Right cardiac atrium (tissue), 5 donors: ENCODE results near the gene CENPT. TPM values are rescaled to one million over a fixed set of nuclear protein-coding genes. Genes with fewer than 3 reads are reported as not detected.
"Not testable (repeated sequence)": the region's sequence is repeated elsewhere in the genome, so short reads cannot be mapped to it uniquely, and the experiment has no call there.

Experiments
- ATAC-seq, 2 donors: fragments of 200-7000 bp; cut with Tn5 transposase; one replicate each; pipeline versions ENCODE4 v1.8.0 to v1.9.1; 2020; ENCODE audit warnings: moderate library complexity in 2 of 2, mild to moderate bottlenecking in 1 of 2
- DNase-seq, 3 donors: peaks; one replicate each; pipeline ENCODE4 v3.0.0-alpha.2; 2020
- H3K27ac ChIP-seq: one replicate; pipeline ENCODE4 v1.5.1; 2013; ENCODE audit warnings: mild to moderate bottlenecking, low read length, control low read depth, moderate library complexity
- H3K27me3 ChIP-seq: one replicate; pipeline ENCODE4 v1.6.1; 2013; ENCODE audit not compliant: control insufficient read depth, insufficient read depth
- H3K4me1 ChIP-seq: one replicate; pipeline ENCODE4 v1.6.1; 2013; ENCODE audit warnings: low read length; ENCODE audit not compliant: control insufficient read depth, insufficient read depth
- H3K4me3 ChIP-seq: one replicate; pipeline ENCODE4 v1.5.1; 2013; ENCODE audit warnings: low read length, control low read depth
- H3K9me3 ChIP-seq: one replicate; pipeline ENCODE4 v1.6.1; 2013; ENCODE audit warnings: low read length; ENCODE audit not compliant: control insufficient read depth
- WGBS: extraction: QIAGEN DNeasy Blood & Tissue Kit; methylation state at CpG from one replicate; pipeline ENCODE4 v1.1.7; 2013; 5-methylcytosine and 5-hydroxymethylcytosine counted together
- intact Hi-C, 4 donors: fragments of 100-400 bp; cut with DNase I; formaldehyde crosslinking; loops; one replicate each; pipeline versions ENCODE4 v1.11.0 to v1.14.0; 2022 to 2023
- polyA plus RNA-seq: library from polyadenylated mRNA; stranded (reverse); fragments of 200-250 nt; gene quantifications from one replicate; pipeline ENCODE4 v1.2.3, GENCODE V29; 2013
- total RNA-seq, 4 donors: library from RNA; stranded (reverse); fragmentation: NEBNext Ultra II Directional; extraction: Animal tissue kit (Norgen Biotek cat#: 25700); gene quantifications; one replicate each; pipeline ENCODE4 v1.2.1, GENCODE V29; 2021
- donor health status: healthy with polysubstance abuse.
- donor health status: DM: no; HTN: yes; CAD: no.
- donor health status: DM: no; HTN: no; CAD: no.
- donor health status: DM: no; HTN: yes; CAD: no; lungs with severe emphysema.
- donor health status: DM: yes; HTN: yes; CAD: no.

Gene CENPT
- total and polyA plus RNA-seq, 5 donors: 24.3 to 29.0 (median 26.7) TPM

DNA sequence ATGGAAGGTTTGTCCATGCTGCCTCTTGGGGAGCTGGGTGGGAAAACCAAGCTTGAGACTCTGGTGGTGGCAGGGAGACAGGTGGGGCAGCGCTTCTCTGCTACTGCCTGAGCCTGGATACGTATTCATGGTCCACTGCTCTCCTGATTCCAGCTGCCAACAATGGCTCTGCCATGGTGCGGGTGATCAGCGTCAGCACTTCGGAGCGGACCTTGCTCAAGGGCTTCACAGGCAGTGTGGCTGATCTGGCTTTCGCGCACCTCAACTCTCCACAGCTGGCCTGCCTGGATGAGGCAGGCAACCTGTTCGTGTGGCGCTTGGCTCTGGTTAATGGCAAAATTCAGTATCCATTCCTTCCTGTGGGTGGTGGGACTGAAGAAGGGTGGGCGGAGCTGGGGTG, 29.6 kb upstream of the CENPT start:
- DNase-seq (peak in 1 of 3 donors; percentile 8), ATAC-seq (no peak)
- Histone ChIP-seq H3K9me3 (no peaks in the 10 kb centered on the region), H3K27ac (no peak overlapping the region), H3K27me3 (no peaks in the 10 kb centered on the region), H3K4me3 (no peak overlapping the region), H3K4me1 (peaks cover 9% of the 10 kb centered on the region)
- intact Hi-C loops: no loop called here
- 93% methylated on average over 11 of the region's 11 CpGs for WGBS

DNA sequence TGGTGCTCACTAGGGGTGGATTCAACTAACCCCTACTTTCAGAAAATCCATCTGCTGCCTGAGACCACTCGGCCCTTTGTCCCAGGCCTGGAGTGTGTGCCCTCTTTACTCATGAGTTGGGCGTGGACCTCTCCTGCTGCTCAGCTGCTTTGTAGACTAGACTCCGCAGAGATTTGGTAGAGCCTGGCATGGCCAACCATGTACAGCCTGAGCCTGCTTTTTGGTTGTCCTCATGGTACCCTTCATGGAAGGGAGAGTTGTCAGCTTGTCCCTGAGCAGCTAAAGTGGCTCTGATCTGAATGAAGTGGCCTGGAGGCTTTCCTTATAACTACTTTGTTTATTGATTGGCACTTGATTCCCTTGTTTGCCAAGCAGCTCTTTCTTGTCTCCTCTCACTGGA, 26.9 kb upstream of the CENPT start:
- DNase-seq (peak in 1 of 3 donors; percentile 35), ATAC-seq (no peak)
- 68% methylated on average over 3 of the region's 3 CpGs for WGBS
- Histone ChIP-seq H3K4me1 (peaks cover 9% of the 10 kb centered on the region), H3K9me3 (no peaks in the 10 kb centered on the region), H3K27ac (no peak overlapping the region), H3K4me3 (no peak overlapping the region), H3K27me3 (no peaks in the 10 kb centered on the region)
- intact Hi-C loops: no loop called here

DNA sequence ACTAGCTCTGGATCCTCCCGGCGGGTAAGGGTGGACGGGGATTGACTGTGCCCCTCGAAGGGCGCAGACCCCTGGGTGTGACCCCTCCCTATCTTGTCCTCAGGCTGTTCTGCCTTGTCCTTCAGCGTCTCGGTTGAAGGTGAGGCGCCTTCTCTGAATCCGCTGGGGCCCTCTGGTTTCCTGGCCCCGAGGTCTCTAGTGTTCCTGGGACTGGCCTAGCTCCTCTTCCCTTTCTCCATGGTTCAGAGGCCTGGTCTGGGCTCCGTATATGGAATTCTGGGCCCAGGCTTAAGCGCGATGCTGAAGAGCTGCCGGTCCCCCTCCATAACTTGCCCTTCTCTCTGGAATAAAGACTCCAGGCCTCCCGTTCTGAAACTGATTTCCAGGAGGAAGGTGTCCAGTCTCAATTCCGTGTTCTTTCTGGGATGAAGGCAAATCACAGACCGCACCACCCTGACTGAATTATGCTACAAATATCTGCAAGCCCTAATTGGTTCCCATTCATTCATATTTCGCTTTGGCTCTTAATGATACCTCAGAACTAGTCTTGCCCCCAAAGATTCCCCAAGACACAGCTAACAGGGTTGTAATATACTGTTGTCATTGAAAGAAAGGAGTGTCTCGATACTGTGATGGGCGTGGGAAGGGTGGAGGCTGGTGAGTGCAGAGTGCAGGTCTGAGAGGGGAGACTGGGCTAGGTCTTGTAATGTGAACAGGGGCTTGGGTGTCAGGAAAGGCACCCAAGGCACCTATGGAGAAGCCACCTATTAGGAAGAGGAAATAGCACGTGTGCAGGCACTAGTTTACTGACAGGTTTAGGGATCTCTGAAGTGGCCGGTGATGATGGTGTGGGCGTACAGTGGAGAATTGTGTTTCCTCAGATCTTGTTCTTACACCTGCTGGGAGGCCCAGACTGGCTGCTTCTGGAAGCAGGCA, 26.2 kb upstream of the CENPT start:
- Histone ChIP-seq H3K9me3 (no peaks in the 10 kb centered on the region), H3K27me3 (no peaks in the 10 kb centered on the region), H3K4me3 (peak overlapping the region; percentile 85), H3K4me1 (peaks cover 9% of the 10 kb centered on the region), H3K27ac (peak overlapping the region; percentile 61)
- 14% methylated on average over 23 of the region's 23 CpGs for WGBS
- ATAC-seq (no peak), DNase-seq (no peak)
- intact Hi-C loops: no loop called here

DNA sequence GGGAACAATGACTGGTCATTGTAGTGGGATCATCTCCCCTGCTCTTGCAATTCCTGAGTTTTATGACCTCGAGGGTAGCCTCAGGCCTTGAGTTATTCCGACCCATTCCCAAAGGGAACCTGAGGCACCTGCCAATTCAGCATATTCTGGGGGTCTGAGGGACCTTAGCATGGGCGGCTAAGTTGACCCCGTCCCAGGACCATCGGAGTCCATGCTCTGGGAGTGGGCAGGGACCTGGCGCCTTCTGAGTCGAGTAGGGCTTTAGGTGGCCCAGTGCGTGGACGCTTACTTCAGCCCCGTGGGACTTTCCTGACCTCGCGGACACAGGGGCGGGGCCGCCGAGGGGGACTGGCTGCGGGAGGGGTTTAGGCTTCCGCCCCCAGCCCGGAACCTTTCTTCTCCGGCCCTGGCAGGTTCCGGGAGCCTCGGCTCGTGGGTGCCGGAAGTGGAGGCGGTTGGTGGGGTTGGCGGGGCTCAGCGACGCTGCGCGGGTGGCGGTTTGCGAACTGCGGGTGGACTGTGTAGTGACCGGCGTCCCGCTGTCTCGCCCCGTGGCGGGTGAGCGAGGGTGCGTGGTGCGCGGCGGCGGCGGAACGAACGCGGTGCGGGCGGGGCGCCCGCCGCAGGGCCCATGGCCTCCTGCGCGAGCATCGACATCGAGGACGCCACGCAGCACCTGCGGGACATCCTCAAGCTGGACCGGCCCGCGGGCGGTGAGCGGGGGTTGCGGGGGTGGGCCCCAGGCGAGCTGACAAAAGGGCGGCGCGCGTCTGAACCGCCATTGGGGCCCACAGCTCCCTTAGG, 25.3 kb upstream of the CENPT start, which contains the start of gene EDC4:
Gene EDC4, plus strand, starts transcription at position 422 of the 804 bp plus-strand sequence. Its CDS starts 210 bp downstream, at position 632.
- H3K27ac ChIP-seq: peak within 1 kb of the TSS; percentile 61
- peaks cover 9% of the 10 kb centered on the region for H3K4me1 ChIP-seq
- peak; percentile 91 to 92 for ATAC-seq
- peak within 1 kb of the TSS; percentile 85 for H3K4me3 ChIP-seq
- H3K9me3 ChIP-seq: no peaks in the 10 kb centered on the region
- intact Hi-C loops: no loop called here
- WGBS: 1% methylated on average over 72 of the region's 72 CpGs
- H3K27me3 ChIP-seq: no peaks in the 10 kb centered on the region
- DNase-seq: peak; percentile 89 to 96 (median 93)

DNA sequence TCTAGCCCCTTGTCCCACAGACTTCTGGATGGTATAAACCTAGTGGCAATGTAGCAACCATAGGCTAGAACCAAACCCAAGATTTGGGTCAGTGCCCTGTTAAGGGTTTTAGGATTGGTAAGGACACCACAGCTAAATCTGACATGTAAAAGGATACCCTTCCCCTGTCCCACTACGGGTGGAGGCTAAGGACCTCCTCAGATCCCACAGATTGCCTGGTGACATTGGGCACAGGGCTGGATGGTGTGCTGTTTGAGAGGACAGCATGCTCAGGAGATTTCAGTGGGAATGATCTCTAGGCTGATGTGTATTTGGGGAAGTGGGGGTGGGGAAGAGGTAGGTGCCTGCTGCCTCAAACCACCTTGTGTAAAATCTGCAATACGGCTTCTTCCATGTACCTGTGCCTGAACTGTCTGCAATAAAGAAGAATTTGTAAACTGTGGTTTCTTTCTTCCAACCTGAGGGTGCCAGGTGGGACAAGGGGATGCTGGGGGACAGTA, 24.7 kb upstream of the CENPT start:
- H3K27ac ChIP-seq: peak overlapping the region; percentile 61
- DNase-seq (peak in 1 of 3 donors; percentile 1), ATAC-seq (no peak)
- intact Hi-C loops: no loop called here
- H3K4me3 ChIP-seq: peak overlapping the region; percentile 85
- H3K4me1 ChIP-seq: peaks cover 9% of the 10 kb centered on the region
- 67% methylated on average over 2 of the region's 2 CpGs for WGBS
- no peaks in the 10 kb centered on the region for H3K27me3 ChIP-seq
- no peaks in the 10 kb centered on the region for H3K9me3 ChIP-seq

DNA sequence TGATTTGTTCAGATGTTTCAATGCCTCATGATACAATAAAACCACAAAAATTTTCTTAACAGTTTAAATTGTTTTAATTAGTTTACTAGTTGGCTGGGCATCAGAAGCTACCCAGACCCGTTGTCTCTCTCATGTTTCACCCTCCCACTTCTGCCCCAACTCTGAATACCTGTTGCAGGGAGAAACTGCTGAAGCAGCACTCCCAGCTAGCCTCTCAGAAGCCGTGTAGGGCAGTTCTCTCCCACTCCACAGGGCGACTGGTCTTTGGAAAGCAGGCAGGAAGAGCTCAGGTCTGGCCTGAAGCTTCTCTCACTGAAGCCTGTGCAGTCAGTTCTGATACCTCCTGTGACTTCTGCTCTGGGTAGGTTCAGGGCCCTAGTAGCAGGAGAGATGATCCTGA, 23.8 kb upstream of the CENPT start:
- no peak overlapping the region for H3K27ac ChIP-seq
- no peaks in the 10 kb centered on the region for H3K27me3 ChIP-seq
- 76% methylated on average over 3 of the region's 3 CpGs for WGBS
- H3K4me3 ChIP-seq: no peak overlapping the region
- no peak for ATAC-seq
- no peaks in the 10 kb centered on the region for H3K9me3 ChIP-seq
- intact Hi-C loops: no loop called here
- no peak for DNase-seq
- H3K4me1 ChIP-seq: peaks cover 9% of the 10 kb centered on the region

DNA sequence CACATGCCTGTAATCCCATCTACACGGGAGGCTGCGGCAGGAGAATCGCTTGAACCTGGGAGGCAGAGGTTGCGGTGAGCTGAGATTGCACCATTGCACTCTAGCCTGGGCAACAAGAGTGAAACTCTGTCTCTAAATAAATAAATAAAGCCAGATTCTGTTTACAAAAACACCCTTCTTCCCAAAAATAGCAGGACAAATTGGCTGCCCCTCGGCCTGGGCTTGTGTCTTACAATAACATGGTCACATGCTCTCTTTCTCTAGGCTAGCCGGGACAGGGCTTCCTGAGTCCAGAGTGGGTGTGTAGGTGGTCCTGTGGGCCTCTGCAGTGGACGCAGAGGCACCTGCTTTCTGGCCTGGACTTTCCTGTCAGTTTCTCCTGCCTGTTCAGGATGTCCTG, 22.2 kb upstream of the CENPT start:
- Histone ChIP-seq H3K4me3 (no peak overlapping the region), H3K4me1 (peaks cover 9% of the 10 kb centered on the region), H3K27ac (no peak overlapping the region), H3K9me3 (no peaks in the 10 kb centered on the region), H3K27me3 (no peaks in the 10 kb centered on the region)
- intact Hi-C loops: no loop called here
- WGBS: 78% methylated on average over 7 of the region's 7 CpGs
- peak in 1 of 3 donors; percentile 13 for DNase-seq
- ATAC-seq: no peak

DNA sequence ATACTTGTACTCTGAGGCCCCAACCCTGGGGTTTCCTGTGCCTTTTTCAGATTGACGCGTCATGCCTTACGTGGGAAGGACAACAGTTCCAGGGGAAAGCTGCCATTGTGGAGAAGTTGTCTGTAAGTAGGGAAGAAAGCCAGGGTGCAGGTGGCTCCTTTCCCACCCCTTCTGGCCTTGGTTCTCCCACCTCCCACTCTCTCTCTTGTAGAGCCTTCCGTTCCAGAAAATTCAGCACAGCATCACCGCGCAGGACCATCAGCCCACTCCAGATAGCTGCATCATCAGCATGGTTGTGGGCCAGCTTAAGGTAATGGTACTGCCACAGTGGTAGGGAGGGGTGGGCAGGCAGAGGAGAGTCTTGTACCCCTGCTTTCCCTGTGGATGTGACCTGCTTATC, 20.8 kb upstream of the CENPT start:
- peaks cover 8% of the 10 kb centered on the region for H3K4me1 ChIP-seq
- 93% methylated on average over 6 of the region's 6 CpGs for WGBS
- ATAC-seq (no peak), DNase-seq (no peak)
- no peaks in the 10 kb centered on the region for H3K27me3 ChIP-seq
- no peak overlapping the region for H3K27ac ChIP-seq
- H3K4me3 ChIP-seq: no peak overlapping the region
- no peaks in the 10 kb centered on the region for H3K9me3 ChIP-seq
- intact Hi-C loops: no loop called here

DNA sequence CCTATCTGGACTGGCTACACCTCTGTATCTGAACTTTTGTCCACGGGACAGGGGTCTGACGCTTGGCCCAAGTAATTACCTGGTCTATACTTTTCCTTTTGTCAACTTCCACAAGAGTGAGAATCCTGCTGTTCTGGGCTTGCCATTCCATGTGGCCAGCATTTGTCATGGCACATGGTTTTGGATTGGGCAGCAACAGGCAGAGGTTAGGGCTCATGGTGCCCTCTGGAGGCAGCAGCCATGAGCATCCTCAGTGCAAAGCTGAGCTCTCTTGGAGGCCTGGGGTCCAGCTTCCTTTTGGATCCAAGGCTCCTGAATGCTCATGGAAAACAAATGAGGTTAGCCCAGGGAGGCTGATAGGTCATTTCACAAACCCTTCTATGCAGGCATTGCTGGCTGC, 17.8 kb upstream of the CENPT start:
- Histone ChIP-seq H3K4me1 (peaks cover 34% of the 10 kb centered on the region), H3K4me3 (no peak overlapping the region), H3K9me3 (no peaks in the 10 kb centered on the region), H3K27ac (no peak overlapping the region), H3K27me3 (no peaks in the 10 kb centered on the region)
- DNase-seq (no peak), ATAC-seq (no peak)
- intact Hi-C loops: no loop called here
- 89% methylated on average over 2 of the region's 2 CpGs for WGBS

DNA sequence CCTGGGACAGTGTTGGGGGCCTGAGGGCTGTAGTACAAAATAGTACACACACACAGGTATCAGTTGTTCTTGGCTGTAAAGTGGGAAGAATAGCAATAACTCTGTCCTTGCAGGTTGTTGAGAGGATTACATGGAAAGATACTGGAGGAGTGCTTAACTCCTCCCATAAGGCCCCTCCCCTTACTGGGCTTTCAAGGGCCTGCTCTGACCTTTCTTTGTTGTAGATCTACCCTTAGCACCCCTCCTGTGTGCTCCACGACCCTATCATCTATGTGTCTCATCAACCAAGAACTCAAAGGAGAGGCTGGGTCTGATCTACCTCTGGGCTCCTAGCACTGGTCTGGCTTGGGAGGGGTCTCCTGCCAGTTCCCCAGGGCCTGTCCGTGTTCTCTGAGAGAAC, 17.1 kb upstream of the CENPT start:
- H3K27me3 ChIP-seq: no peaks in the 10 kb centered on the region

DNA sequence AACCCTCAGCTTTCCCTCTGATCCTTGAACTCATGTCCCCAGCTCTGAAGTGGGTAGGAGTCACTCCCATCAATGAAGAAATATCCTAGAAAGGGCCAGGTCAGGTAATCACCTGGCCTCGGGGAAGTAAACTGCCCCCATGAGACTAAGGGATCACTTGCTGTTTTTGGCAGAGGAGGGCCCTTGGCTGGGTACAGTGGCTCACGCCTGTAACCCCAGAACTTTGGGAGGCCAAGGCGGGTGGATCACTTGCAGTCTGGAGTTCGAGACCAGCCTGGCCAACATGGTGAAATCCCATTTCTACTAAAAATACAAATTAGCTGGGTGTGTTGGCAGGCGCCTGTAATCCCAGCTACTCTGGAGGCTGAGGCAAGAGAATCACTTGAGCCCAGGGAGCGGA, 16.6 kb upstream of the CENPT start:
- 94% methylated on average over 6 of the region's 6 CpGs for WGBS
- ATAC-seq, H3K9me3 ChIP-seq, H3K27me3 ChIP-seq, intact Hi-C loops, H3K4me3 ChIP-seq, DNase-seq: not testable (repeated sequence)
- Histone ChIP-seq H3K27ac (peak overlapping the region; percentile 87), H3K4me1 (peaks cover 34% of the 10 kb centered on the region)

More for the DNA sequence above, 17.1 kb upstream of the CENPT start:
- Histone ChIP-seq H3K9me3 (no peaks in the 10 kb centered on the region), H3K4me3 (no peak overlapping the region), H3K27ac (peak overlapping the region; percentile 59), H3K4me1 (peaks cover 34% of the 10 kb centered on the region)
- 76% methylated on average over 2 of the region's 2 CpGs for WGBS
- DNase-seq (no peak), ATAC-seq (no peak)
- intact Hi-C loops: no loop called here
